NCI-H1436 treated with DMSO at 0.1 percent for 48 hours (cell line): Measurements from ENCODE around the gene CCDC87.

Experiments used
- DNase-seq: peaks from one replicate; lab custom pipeline; 2025; lab: John Stamatoyannopoulos, UW

CCDC87 gene

DNA sequence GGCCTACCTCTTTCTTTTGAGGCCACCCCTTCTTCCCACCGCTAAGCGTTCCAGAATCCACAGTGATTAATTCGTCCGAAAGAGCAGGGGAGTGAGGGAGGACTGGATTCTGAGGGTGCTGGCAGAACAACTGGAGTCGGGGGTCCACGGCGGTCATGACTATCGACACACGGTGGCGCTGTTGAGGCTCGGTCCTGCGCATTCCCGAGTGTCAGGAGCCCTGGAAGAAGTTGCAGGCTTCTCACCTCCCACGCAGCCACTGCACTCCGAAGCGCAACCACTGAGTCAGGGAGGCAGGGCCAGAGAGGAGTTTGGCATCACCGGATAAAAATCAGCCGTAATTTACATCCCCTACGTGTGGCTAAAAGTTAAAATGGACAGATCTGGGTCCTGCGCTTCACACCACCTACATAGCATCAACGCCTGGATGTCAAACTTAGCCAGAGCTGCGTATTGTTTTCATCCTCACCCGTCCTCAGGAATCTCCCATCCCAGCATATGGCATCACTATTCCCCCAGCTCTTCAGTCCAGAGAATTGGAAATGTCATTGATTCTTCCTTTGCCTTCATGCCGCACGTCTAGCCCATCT, 13.8 kb downstream of the CCDC87 start:
- no peak for DNase-seq

GRCh38 chr11:66570850-66571180, 22.0 kb downstream of the CCDC87 start:
- no peak for DNase-seq

- no peak for DNase-seq
These were observed 22.6 kb downstream of the CCDC87 start for GRCh38 chr11:66570079-66570849.

- DNase-seq, result no peak
These were observed 23.8 kb downstream of the CCDC87 start for GRCh38 chr11:66569076-66569475.

- DNase-seq, result no peak
These were observed 24.5 kb downstream of the CCDC87 start, which contains the start of gene CTSF for GRCh38 chr11:66568124-66568916. CTSF (minus strand) TSS chr11:66568606; CDS start chr11:66568486, 120 bp downstream.

DNA sequence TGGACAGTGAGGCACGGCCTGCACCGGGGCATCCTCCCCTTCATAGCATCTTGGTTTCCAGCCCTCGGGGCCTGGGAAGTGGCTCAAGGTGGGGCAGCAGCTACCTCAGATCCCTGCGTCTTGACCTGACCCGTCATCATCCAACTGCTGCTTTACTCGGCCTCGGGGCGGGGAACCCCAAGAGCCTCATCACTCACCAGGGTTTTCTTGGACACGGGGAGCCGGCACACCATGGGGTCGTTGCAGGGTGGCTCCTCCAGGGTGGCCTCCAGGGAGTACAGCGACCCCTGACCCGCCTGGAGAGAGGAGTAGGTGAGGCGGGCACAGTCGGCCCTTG, 25.1 kb downstream of the CCDC87 start:
- no peak for DNase-seq

- DNase-seq, result no peak
These were observed 26.6 kb downstream of the CCDC87 start for GRCh38 chr11:66566221-66566620.

DNA sequence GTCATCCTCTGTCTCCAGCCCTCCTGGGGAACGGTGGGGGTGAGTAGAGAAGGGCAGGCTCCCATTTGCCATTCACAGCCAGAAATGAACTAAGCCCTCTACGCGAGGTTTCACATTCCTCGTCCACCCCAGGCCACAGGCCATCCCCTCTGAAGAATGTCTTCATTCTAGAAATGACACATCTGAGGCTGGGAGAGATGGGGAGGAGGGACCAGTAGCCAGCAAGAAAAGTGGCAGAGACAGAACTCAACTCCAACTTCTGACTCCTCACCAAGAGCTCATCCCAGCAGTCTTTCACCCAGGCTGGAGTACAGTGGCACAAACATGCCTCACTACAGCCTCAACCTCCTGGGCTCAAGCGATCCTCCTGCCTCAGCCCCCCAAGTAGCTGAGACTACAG, 27.9 kb downstream of the CCDC87 start:
- DNase-seq, result no peak

DNA sequence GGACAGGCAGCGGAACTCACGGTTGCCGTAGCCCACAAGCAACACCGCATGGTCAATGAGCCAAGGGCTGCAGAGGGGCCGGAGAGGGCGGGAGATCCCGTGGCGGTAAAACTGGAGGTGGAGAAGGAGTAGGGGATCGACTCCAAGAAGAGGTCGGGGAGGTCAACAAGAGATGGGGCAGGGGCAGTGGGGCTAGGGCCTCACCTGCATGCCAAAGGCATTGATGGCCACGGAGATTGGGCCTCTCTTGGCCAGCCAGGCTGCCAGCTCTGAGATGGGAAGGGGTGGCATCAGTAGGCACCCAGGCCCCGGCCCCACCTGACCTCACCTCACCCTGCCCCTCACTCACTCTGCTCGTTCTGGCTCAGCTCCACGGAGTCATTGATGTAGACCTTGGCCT, 28.3 kb downstream of the CCDC87 start:
- DNase-seq, result no peak

GRCh38 chr11:66563832-66564231, 29.0 kb downstream of the CCDC87 start:
- DNase-seq, result no peak

DNA sequence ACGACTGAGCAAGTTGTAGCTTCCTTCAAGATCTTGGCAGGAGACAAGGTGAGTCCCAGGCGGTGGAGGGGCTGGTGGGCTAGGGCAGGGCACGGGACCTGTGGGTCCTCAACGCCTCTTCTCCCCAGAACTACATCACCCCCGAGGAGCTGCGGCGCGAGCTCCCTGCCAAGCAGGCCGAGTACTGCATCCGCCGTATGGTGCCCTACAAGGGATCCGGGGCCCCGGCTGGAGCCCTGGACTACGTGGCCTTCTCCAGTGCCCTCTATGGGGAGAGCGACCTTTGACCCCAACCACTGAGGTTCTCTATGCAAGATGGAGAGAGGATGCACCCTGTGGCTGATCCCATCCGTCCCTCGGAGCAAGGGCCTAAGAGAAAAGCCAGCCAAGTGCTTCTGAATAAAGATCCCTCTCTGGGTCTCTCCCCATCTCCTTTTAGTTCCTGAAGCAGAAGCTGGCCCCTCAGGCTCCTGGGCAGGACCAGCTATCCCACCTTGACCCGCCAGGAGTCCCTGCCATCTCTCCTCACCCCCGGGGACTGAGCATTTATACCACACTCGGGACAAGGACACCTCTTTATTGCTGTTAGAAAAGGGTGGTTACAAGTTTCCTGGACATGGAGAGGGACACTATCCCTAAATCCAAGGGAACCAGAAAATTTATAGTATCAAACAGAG, 29.8 kb downstream of the CCDC87 start:
- DNase-seq, result no peak

DNA sequence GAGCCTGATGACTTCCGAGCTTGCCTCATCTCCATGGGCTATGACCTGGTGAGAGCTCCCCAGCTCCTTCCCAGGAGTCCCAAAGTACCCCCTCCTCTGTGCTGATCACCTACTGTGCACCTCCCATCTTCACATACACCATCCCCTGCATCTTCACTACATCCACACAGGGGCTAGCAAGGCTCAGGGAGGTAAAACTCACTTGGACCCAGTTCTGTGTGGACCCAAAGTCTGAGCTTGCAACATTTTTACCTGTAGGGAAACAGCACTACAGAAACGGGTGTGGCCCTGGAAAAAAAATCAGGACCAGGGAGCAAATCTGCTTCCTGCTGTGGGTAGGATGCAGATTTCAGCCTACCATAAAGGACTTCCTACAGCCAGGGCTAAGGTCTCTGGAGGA, 30.6 kb downstream of the CCDC87 start:
- no peak for DNase-seq

DNA sequence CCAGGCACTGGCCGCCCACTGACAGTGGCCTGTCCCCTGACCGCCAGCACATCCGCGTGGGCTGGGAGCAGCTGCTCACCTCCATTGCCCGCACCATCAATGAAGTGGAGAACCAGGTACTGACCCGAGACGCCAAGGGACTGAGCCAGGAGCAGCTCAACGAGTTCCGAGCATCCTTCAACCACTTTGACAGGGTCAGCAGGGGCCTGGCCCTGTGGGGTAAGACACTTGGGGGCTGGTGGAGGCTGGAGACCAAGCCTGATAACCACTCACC, 31.0 kb downstream of the CCDC87 start:
- no peak for DNase-seq

GRCh38 chr11:66561178-66561974, 31.5 kb downstream of the CCDC87 start:
- DNase-seq, result no peak

DNA sequence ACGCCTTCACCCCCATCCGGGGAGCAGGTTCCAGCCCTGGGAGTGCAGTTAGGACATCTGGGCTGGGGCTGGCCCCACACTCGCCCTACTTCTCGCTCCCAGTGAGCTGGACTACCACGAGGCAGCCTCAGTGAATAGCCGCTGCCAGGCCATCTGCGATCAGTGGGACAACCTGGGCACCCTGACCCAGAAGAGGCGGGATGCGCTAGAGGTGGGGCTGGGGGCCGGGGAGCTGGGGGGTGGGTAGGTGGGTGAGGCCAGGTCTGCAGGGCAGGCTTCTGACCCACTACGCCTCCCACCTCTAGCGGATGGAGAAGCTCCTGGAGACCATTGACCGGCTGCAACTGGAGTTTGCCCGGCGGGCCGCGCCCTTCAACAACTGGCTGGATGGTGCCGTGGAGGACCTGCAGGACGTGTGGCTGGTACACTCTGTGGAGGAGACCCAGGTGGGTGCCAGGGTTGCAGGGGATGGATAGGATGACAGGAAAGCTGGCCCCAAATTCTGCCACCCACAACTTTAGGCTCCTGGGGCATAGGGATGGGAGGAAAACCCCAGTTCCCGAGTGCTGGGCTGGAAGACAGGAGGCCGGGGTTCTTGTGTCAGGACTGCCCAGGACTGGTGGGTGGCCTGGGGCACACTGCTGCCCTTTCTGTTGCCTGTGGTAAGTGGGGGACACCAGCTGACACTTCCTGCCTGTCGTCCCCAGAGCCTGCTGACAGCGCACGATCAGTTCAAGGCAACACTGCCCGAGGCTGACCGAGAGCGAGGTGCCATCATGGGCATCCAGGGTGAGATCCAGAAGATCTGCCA, 32.8 kb downstream of the CCDC87 start:
- no peak for DNase-seq

GRCh38 chr11:66559142-66559865, 33.6 kb downstream of the CCDC87 start:
- DNase-seq, result no peak

DNA sequence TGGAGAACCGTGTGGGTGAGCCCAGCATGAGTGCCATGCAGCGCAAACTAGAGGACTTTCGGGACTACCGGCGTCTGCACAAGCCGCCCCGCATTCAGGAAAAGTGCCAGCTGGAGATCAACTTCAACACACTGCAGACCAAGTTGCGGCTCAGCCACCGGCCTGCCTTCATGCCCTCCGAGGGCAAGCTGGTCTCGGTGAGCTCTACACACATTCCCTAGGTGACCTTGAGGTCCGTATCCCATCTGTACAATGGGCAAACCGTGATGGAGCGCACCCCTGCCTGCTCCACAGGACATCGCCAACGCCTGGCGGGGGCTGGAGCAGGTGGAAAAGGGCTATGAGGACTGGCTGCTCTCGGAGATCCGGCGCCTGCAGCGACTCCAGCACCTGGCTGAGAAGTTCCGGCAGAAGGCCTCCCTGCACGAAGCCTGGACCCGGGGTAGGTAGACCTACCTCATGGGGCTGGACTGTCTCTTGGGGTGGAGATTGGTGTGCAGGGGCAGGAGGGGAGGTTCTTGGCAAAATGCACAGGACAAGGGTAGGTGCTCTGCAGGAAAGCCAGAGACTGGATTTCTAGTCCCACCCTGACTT, 35.0 kb downstream of the CCDC87 start:
- DNase-seq, result no peak

GRCh38 chr11:66556086-66556485, 36.8 kb downstream of the CCDC87 start:
- no peak for DNase-seq

- no peak for DNase-seq
These were observed 37.4 kb downstream of the CCDC87 start for GRCh38 chr11:66555416-66555815.

DNA sequence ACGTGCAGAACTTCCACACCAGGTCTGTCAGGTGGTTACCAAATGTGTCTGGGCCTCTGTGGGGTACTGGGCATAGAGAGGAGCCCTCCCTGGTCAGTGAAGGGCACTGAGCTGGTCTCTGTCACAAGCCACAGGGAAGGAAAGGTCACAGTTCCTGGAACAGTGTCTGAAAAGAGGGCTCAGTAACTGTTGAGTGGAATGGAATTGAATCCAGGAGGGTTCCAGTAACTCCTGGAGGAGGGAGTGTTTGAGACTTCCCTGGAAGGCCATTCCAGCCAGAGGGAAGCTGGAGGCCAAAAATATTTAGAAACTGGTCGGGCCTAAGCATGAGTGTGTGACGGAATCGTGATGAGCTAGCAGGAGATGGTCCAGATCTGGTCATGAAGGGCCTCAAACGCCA, 38.3 kb downstream of the CCDC87 start:
- DNase-seq, result no peak
